Cardiac muscle cell (in vitro differentiated cells and primary cell): Measurements from ENCODE around the gene BAZ2A. TPM values are rescaled to one million over a fixed set of nuclear protein-coding genes. Genes with fewer than 3 reads are reported as not detected.
A peak's percentile ranks its signal among the peaks of the same experiment; 100 is the strongest.

ENCODE experiments used
- DNase-seq, 2 donors: peaks; one replicate each; pipeline versions ENCODE4 v3.0.0 to v3.0.0-alpha.2; 2010 to 2017; ENCODE audit warnings: low read depth in 1 of 2, low spot score in 1 of 2
- H3K27ac ChIP-seq: fragments of 200-600 bp; sonication (generic); 2 replicates; pipeline ENCODE4 v1.5.1; 2016
- H3K27me3 ChIP-seq: fragments of 200-600 bp; sonication (generic); 2 replicates; pipeline ENCODE4 v1.6.0; 2016; ENCODE audit warnings: control low read depth
- H3K36me3 ChIP-seq: fragments of 200-600 bp; sonication (generic); 2 replicates; pipeline ENCODE4 v1.5.1; 2016; ENCODE audit warnings: control low read depth
- H3K4me1 ChIP-seq: fragments of 200-600 bp; sonication (generic); 2 replicates; pipeline ENCODE4 v1.8.1; 2017; ENCODE audit warnings: low read depth, mild to moderate bottlenecking, mixed run types
- H3K4me3 ChIP-seq: fragments of 200-600 bp; sonication (generic); 2 replicates; pipeline ENCODE4 v1.5.1; 2016; ENCODE audit warnings: mild to moderate bottlenecking
- H3K9me3 ChIP-seq: fragments of 200-600 bp; sonication (generic); 2 replicates; pipeline ENCODE4 v1.5.1; 2017; ENCODE audit warnings: low read depth, mild to moderate bottlenecking, control low read depth
- CTCF ChIP-seq: IDR thresholded peaks from 2 replicates; pipeline ENCODE4 v1.5.1; 2012; ENCODE audit warnings: low read depth, mild to moderate bottlenecking, low read length
- polyA plus RNA-seq: library from polyadenylated mRNA; unstranded; fragments of >200 nt; fragmentation: Nextera tagmentation; extraction: Ambion mirVana; gene quantifications from 2 replicates; pipeline ENCODE4 v1.2.1, GENCODE V29; 2016
- total RNA-seq: library from RNA; depleted of rRNA; stranded (reverse); fragments of >200 nt; gene quantifications from 2 replicates; pipeline ENCODE4 v1.2.3, GENCODE V29; 2016

The BAZ2A gene
- total and polyA plus RNA-seq, 2 experiments from 2014 or later = 65.0 to 153 TPM

- Histone ChIP-seq H3K4me1 (peaks cover 5% of the 10 kb centered on the region), H3K4me3 (no peak overlapping the region), H3K9me3 (no peaks in the 10 kb centered on the region), H3K27ac (peak overlapping the region; percentile 9), H3K36me3 (peaks cover 79% of the 10 kb centered on the region), H3K27me3 (no peaks in the 10 kb centered on the region)
- DNase-seq = no peak
- TF ChIP-seq CTCF = no peak
Observed at GRCh38 chr12:56600753-56601152, 29.4 kb downstream of the BAZ2A start.

DNA sequence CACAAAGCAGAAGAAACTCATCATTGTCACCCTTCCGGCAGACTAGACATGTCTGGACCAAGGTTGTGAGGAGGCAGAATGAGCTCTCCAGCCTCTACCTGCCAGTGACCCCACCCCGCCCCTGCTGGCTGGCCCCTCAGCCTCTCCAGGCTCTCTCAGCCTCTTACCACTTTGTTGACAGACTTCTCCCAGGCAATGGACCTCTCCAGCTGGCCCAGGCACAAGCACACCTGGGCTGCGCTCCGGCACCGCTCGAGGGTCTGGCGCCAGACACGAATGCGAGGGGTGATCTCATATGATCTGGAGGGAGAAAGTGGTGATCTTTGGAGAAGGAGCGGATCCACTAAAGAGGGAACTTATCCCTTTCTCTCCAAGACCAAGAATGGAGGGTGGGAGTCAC lies 30.3 kb downstream of the BAZ2A start:
- H3K36me3 ChIP-seq = peaks cover 72% of the 10 kb centered on the region

DNA sequence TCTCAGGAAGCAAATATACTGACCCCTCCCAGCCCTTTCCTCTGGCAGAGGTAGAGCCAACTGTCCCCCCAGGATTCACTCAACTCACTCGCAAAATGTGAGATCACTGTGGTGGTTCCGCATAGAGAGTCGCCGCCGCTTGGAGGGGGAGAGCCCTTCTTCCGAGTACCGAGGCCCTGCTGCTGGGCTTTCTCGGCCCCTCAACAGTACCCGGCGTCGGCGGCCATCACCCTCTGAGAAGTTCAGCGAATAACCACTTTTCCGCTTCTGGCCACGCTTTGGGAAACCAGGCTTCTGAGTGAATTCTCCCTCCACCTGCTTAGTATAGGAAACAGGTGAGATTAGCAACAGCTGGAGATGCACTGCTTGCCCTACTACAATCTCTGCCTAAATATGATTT lies 31.1 kb downstream of the BAZ2A start:
- H3K27ac ChIP-seq = peak overlapping the region; percentile 80
- TF ChIP-seq CTCF = no peak
- H3K36me3 ChIP-seq = peaks cover 65% of the 10 kb centered on the region
- no peak for DNase-seq
- H3K4me3 ChIP-seq = no peak overlapping the region
- peaks cover 16% of the 10 kb centered on the region for H3K4me1 ChIP-seq
- H3K27me3 ChIP-seq = no peaks in the 10 kb centered on the region
- H3K9me3 ChIP-seq = no peaks in the 10 kb centered on the region

More for the DNA sequence above, 30.3 kb downstream of the BAZ2A start:
- Histone ChIP-seq H3K4me1 (peaks cover 9% of the 10 kb centered on the region), H3K4me3 (no peak overlapping the region), H3K27ac (peak overlapping the region; percentile 80), H3K27me3 (no peaks in the 10 kb centered on the region), H3K9me3 (no peaks in the 10 kb centered on the region)
- no peak for DNase-seq
- TF ChIP-seq CTCF = no peak

DNA sequence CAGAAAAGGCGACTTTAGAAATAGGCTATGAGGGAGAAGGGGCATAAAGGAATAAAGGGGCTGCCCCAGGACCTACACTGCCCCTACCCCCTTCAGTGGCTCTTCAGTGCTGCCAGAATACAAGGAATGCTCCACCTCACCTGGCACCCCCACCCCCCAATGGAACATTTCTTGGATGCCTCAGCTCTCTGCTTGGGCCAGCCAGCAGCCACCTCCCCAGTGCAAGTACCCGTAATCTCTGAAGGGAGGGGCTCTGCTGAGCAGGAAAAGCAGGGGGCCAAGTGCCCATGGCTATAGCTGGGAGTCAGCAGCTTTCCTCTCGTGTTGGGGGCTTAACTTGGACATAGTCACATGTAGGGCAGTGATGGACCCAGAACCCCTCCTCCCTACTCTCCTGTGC lies 33.3 kb downstream of the BAZ2A start:
- H3K27ac ChIP-seq = peak overlapping the region; percentile 80

GRCh38 chr12:56593909-56594621 lies 36.1 kb downstream of the BAZ2A start:
- Histone ChIP-seq H3K36me3 (peaks cover 15% of the 10 kb centered on the region), H3K4me1 (peaks cover 25% of the 10 kb centered on the region), H3K27me3 (no peaks in the 10 kb centered on the region), H3K27ac (peak overlapping the region; percentile 91), H3K9me3 (no peaks in the 10 kb centered on the region), H3K4me3 (no peak overlapping the region)
- TF ChIP-seq CTCF = peak; percentile 95
- DNase-seq = peak; percentile 77 to 83

More for the DNA sequence above, 33.3 kb downstream of the BAZ2A start:
- no peaks in the 10 kb centered on the region for H3K9me3 ChIP-seq
- peaks cover 43% of the 10 kb centered on the region for H3K36me3 ChIP-seq
- H3K4me1 ChIP-seq = peaks cover 25% of the 10 kb centered on the region
- DNase-seq = no peak
- no peak for TF ChIP-seq CTCF
- no peaks in the 10 kb centered on the region for H3K27me3 ChIP-seq
- no peak overlapping the region for H3K4me3 ChIP-seq
